GM12801 (cell line): ENCODE data around the gene EML1.

Source experiments
- TF ChIP-seq, protein P1 (sequence below): IDR thresholded peaks from one replicate; pipeline ENCODE4 v1.5.1; 2011; ENCODE audit warnings: control low read depth; ENCODE audit not compliant: insufficient read length; ENCODE audit errors: extremely low read depth

The EML1 gene

DNA sequence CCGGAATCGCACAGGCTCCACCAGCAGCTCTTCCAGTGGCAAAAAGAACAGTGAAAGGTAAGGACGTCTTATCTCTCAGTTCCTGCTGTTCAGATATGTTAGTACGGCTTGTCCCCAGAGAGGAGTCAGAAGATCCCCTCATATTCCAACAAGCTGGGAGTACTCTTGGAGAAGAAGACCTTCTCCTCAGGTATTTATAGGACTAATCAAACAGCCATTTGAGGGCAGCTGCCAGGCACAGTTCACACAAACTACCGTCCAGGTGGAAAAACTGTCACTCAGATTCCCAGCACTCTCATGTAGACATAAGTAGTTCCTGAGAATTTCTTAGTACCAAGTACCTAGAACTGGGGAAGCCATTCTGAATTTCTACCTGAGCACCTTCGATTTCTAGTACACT, 85.3 kb downstream of the EML1 start:
- TF ChIP-seq, protein P1, sequence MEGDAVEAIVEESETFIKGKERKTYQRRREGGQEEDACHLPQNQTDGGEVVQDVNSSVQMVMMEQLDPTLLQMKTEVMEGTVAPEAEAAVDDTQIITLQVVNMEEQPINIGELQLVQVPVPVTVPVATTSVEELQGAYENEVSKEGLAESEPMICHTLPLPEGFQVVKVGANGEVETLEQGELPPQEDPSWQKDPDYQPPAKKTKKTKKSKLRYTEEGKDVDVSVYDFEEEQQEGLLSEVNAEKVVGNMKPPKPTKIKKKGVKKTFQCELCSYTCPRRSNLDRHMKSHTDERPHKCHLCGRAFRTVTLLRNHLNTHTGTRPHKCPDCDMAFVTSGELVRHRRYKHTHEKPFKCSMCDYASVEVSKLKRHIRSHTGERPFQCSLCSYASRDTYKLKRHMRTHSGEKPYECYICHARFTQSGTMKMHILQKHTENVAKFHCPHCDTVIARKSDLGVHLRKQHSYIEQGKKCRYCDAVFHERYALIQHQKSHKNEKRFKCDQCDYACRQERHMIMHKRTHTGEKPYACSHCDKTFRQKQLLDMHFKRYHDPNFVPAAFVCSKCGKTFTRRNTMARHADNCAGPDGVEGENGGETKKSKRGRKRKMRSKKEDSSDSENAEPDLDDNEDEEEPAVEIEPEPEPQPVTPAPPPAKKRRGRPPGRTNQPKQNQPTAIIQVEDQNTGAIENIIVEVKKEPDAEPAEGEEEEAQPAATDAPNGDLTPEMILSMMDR = no peak

DNA sequence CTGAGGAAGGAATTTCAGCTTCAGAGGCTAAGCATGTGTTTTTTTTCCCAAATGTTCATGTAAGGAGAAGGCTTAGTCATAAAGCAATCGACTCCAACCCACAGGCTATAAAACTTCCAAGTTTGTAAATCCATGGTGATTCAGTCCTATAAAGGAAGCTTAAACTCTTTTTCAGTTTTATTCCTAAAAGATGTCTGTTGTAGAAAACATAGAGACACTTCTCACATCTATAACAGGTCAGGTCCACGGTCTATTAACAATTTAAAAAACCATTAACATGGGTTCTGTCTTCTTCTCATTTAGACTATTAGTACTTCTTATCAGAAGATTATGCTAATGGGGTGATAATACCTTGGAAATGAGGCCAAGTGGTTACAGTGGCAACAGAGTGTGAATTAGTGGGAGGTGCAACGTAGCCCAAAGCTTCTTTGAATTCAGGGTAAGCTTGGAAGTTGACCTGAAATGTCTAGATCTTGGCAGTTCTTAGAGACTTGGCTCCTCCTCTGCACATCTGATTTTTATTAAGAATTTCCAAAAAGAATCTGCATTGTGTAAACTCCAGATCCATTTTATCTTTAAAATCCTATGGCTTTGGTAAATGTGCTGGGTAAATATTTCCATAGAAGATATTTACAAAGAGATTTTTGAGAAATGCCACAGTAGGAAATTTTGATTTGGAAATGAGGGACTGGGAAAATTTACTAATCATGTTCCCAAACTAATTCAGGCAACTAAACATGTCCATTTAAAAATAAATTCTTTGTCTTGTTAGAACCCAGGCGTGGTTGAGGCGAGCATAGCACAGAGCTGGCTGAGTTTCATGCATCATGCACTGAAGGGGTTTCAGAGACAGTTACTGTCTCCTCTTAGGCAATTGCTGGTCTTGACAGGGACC, 86.4 kb downstream of the EML1 start:
- TF ChIP-seq, protein P1 = no peak

DNA sequence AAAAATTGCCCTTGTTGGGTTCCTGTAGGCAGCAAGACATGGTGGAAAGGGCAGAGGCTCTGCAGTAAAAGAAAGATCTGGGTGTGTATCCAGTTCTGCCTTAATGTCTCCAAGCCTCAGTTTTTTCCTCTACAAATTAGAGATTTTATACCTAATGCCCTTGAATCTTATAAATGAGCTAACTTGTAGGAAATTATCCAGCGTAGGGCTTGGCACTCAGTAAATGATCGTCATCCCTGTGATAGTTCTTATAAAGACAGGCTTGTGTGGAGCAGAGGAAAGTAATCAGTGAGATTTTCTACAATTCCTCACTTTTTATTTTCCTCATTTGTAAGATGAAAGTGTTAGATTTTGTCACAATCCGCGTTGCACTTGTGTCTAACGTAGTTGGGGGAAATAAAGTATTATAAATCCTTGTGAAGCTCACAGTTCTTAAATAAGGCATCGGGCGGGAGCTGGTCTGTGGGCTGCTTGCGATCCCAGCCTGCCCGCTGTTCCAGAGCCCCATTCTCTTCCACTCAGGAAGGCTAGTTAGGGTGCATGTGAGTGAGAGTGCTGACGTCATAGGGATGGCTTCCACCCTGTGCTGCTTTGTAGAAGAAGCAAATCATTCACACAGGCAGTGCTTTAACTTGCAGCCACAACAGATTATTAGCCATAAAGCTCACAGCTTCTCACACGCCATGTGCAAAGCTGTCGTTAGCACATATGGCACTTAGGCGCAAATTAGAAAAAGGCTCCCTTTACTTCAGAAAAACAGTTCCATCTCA, 87.6 kb downstream of the EML1 start:
- TF ChIP-seq, protein P1 = no peak

DNA sequence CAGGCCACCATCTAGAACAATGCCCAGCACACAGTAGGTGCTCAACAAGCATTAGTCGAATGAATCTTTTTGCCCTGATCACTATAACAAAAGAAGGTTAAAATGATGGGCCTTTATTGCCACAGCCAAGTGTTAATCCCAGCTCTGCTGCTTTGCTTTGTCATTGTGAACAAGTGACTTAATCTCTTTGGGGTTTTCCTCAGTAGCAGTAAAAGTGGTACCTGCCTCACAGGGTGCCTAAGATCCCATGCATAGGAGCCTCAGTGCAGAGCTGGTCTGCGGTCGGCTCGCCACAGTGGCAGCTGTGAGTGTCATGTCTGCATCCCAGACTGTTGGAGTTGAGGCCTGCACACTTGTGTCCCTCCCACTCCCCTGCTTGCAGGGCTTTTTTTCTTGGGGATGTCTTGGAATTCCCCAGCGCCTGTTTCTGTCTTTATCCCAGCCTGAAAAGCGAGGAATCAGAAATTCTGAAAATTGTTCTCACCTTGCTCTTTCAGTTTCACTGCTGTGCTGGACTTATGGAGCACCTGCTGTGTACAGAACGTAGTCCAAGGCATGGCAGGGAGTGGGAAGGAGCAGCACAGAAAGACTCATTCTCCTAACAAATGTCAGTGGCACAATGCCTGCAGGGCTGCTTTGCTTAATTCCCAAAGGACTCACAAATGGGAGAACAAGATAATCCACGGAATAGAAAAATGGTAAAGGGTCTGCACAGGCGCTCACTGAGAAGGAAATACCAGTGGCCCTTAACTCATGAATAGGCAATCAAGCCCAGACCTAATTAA, 90.8 kb downstream of the EML1 start:
- TF ChIP-seq, protein P1 = no peak

DNA sequence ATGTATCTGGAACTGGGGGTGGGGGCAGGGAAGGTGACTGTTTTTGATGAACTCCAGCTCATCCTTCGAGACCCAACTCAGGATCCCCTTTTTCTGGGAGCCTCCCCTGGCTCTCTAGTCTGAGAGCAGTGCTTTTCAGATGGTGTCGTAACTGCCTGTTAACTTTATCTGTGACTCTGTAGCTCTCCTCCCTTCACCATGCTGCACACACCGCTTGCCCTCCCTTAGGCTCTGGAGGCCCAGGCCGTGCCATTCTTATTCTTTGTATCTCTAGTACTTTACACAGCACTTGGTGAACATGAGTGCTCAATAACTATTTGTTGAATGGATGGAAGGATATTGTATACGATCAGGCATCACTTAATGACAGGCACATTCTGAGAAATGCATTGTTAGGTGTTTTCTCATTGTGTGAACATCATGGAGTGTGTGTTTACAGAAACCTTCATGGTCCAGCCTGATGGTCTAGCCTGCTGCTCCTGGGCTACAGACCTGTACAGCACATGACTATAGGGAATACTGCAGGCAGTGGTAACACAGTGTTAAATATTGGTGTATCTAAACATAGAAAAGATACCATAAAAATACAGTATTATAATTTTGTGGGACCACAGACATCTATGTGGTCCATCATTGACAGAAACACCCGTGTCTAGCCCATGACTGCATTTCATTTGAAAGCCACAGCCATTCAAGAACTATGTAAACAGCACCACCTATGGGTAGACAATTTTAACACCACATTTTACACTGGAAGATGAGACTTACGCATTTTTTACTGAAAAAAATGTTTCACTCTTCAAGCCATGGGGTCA, 91.8 kb downstream of the EML1 start:
- TF ChIP-seq, protein P1 = no peak

DNA sequence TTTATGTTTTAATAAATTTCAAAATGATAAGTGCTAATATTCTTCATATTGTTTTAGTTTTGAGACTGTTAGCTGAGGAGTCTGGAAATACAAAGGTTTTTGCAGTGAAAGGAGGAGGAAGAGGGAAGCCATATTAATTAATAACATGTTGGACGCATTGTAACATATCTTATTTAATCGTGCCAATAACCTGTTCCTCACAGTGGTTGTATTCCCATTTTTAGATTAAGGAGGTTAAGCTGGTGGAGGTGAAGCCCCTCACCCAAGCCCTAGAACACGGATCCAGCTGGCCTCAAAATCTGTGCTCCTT, 92.4 kb downstream of the EML1 start:
- TF ChIP-seq, protein P1 = no peak

DNA sequence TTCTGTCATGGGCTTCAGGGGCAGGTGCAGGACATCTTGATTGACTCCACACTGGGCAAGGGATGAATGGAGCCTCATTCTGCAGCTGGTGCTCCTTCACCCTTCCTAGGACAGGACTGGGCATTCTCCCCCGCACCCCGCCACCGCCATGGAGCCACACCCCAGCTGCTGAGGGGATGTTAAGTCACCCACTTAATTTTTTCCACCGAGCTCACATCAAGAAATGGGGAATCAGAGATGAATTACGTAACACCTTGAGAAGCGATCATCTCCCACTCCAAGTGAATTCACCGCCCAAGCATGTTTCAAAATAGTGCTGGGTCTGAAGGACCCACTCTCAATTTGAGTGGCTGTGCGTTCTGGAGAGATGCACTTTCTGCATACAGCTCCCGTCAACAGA, 94.2 kb downstream of the EML1 start:
- TF ChIP-seq, protein P1 = no peak
